K562 (cell line): Measurements from ENCODE around the gene DPH2. TPM values are rescaled to one million over a fixed set of nuclear protein-coding genes. Genes with fewer than 3 reads are reported as not detected.
A peak's percentile ranks its signal among the peaks of the same experiment; 100 is the strongest.

Experiments used
- CUX1 ChIP-seq: fragments of 200-800 bp; sonication (Bioruptor generic); IDR thresholded peaks from 2 replicates; pipeline ENCODE4 v1.6.1; 2016; ENCODE audit warnings: missing genetic modification characterization, missing compliant biosample characterization
- HNRNPLL ChIP-seq: fragments of 200-400 bp; formaldehyde crosslinking; IDR thresholded peaks from 2 replicates; pipeline ENCODE4 v1.6.1; 2017; ENCODE audit warnings: low read length, low read depth, mild to moderate bottlenecking; ENCODE audit not compliant: poor library complexity, severe bottlenecking
- LEF1 ChIP-seq: fragments of 450-650 bp; IDR thresholded peaks from 2 replicates; pipeline ENCODE4 v1.6.1; 2016; ENCODE audit warnings: mild to moderate bottlenecking
- MBD1 ChIP-seq: fragments of 250-450 bp; sonication (Bioruptor Pico); IDR thresholded peaks from 2 replicates; pipeline ENCODE4 v1.8.0; 2022; ENCODE audit warnings: inconsistent platforms
- NFRKB ChIP-seq: fragments of 450-650 bp; IDR thresholded peaks from 2 replicates; pipeline ENCODE4 v1.6.1; 2016; ENCODE audit warnings: low read depth
- NR4A1 ChIP-seq, 2 experiments: fragments of 250-450 bp in 1 of 2; fragments of 450-650 bp in 1 of 2; sonication (Bioruptor Pico) in 1 of 2; IDR thresholded peaks; 2 replicates each; pipeline versions ENCODE4 v1.4.0 to v1.6.1; 2016 to 2020; ENCODE audit warnings: mild to moderate bottlenecking in 2 of 2, missing compliant biosample characterization in 1 of 2, missing genetic modification characterization in 1 of 2, moderate library complexity in 1 of 2
- RAD21 ChIP-seq, 2 experiments: fragments of 250-450 bp in 1 of 2; fragments of 450-650 bp in 1 of 2; sonication (Bioruptor Pico) in 1 of 2; formaldehyde crosslinking in 1 of 2; IDR thresholded peaks in 1 of 2; conservative IDR thresholded peaks in 1 of 2; 2 replicates each; pipeline versions ENCODE4 v1.4.0 to v1.8.0; 2020 to 2022; ENCODE audit warnings: mild to moderate bottlenecking in 2 of 2, moderate library complexity in 1 of 2
- SMAD2 ChIP-seq: fragments of 150-350 bp; IDR thresholded peaks from 2 replicates; pipeline ENCODE4 v1.6.1; 2014; ENCODE audit warnings: low read depth, mild to moderate bottlenecking, low read length
- SMAD3 ChIP-seq: fragments of 450-650 bp; formaldehyde crosslinking; conservative IDR thresholded peaks from 2 replicates; pipeline ENCODE4 v1.4.0; 2020; ENCODE audit warnings: mild to moderate bottlenecking
- ZNF584 ChIP-seq: fragments of 200-800 bp; sonication (Bioruptor generic); IDR thresholded peaks from 2 replicates; pipeline ENCODE4 v1.6.1; 2016; ENCODE audit warnings: low read depth, mild to moderate bottlenecking, missing genetic modification characterization, missing compliant biosample characterization
- polyA plus RNA-seq, 8 experiments: library from polyadenylated mRNA; depleted of rRNA in 4 of 8; stranded (reverse) in 5 of 8; unstranded in 3 of 8; fragments of >200 nt; fragmentation: Nextera tagmentation in 2 of 8; fragmentation: Illumina TruSeq in 1 of 8; extraction: Ambion mirVana in 2 of 8; extraction: Trizol in 1 of 8; gene quantifications; 2 replicates each; pipeline versions ENCODE4 v1.2.1 to v1.2.3, GENCODE V29; 2011 to 2014; ENCODE audit warnings: inconsistent platforms in 1 of 8, missing spikeins in 1 of 8
- total RNA-seq, 7 experiments: library from RNA; depleted of rRNA in 6 of 7; stranded (reverse); fragments of >200 nt in 6 of 7; fragmentation: Illumina TruSeq in 2 of 7; extraction: Trizol in 2 of 7; gene quantifications; 2 replicates each; pipeline versions ENCODE4 v1.2.1 to v1.2.3, GENCODE V29; 2011 to 2021; ENCODE audit warnings: low replicate concordance in 1 of 7

The DPH2 gene
- total and polyA plus RNA-seq, 9 of the 15 experiments (the other 6 are each of a cell fraction or from before 2014, with no cell fraction given) = 17.9 to 94.1 (median 68.1) TPM

GRCh38 chr1:43946236-43947060 is 23.4 kb upstream of the DPH2 start, which contains the start of gene IPO13 (continued):
- peak; percentile 67 to 76 for TF ChIP-seq RAD21 (CRISPR knock-in tag; conservative IDR thresholded peaks at IDR 0.05 in 1 of 2, IDR thresholded peaks at IDR 0.05 in 1 of 2)
- TF ChIP-seq SMAD3 (CRISPR knock-in tag) = peak; percentile 73
- peak; percentile 78; the same call in 1 of the 2 replicates for TF ChIP-seq ZNF584 (CRISPR knock-in tag)
- no peak for TF ChIP-seq NFRKB
- TF ChIP-seq NR4A1 (CRISPR knock-in tag; IDR thresholded peaks at IDR 0.05) = no peak
- TF ChIP-seq NR4A1 (tag; IDR thresholded peaks at IDR 0.05) = peak; percentile 91
- no peak for TF ChIP-seq CUX1 (CRISPR knock-in tag)
- TF ChIP-seq HNRNPLL = no peak
- TF ChIP-seq LEF1 = no peak
- no peak for TF ChIP-seq MBD1 (CRISPR knock-in tag)
- TF ChIP-seq SMAD2 = no peak
